GM12878 (cell line): Measurements from ENCODE around the gene TMEM121B. TPM values are rescaled to one million over a fixed set of nuclear protein-coding genes. Genes with fewer than 3 reads are reported as not detected.

Experiments
- ATAC-seq: fragments of 200-7000 bp; cut with Tn5 transposase; 3 replicates; pipeline ENCODE4 v1.9.1; 2020; ENCODE audit warnings: mild to moderate bottlenecking, moderate library complexity
- BruUV-seq: library from RNA; stranded (reverse); fragments of 400-500 nt; replicated peaks from 2 replicates; lab custom pipeline; 2021; lab: Mats Ljungman, UMichigan
- CTCF ChIA-PET: fragments of 300-600 bp; sonication (Branson Sonifier 250); formaldehyde crosslinking; extraction: SDS; loops from one replicate; lab custom pipeline; 2021; ENCODE audit warnings: inconsistent platforms; lab: Yijun Ruan, JAX
- POLR2A ChIA-PET: fragments of 350-600 bp; formaldehyde crosslinking; extraction: SDS; loops from one replicate; lab custom pipeline; 2021; ENCODE audit warnings: inconsistent platforms; lab: Charles Lee
- RAD21 ChIA-PET: fragments of 300-600 bp; sonication (Branson Sonifier 250); formaldehyde crosslinking; loops from one replicate; lab custom pipeline; 2023; ENCODE audit warnings: antibody characterized with exemption; ENCODE audit not compliant: unreplicated experiment; lab: Charles Lee
- SMC1A ChIA-PET: fragments of 300-600 bp; sonication (Branson Sonifier 250); formaldehyde crosslinking; loops from one replicate; lab custom pipeline; 2023; ENCODE audit not compliant: unreplicated experiment, uncharacterized antibody; lab: Charles Lee
- DNase-seq: peaks from one replicate; pipeline ENCODE4 v3.0.0-alpha.2; 2011; ENCODE audit warnings: low read depth, low spot score
- FAIRE-seq: peaks from 3 replicates; lab custom pipeline; 2011; peaks lifted over from hg19 to GRCh38; lab: Jason Lieb, UNC
- H2AFZ ChIP-seq: 2 replicates; pipeline ENCODE4 v1.6.0; 2011; ENCODE audit warnings: low read depth, low read length, control low read depth; ENCODE audit not compliant: control insufficient read depth
- H3K27ac ChIP-seq: 2 replicates; pipeline ENCODE4 v1.5.1; 2011; ENCODE audit warnings: control low read depth; ENCODE audit not compliant: control insufficient read depth, insufficient read depth
- H3K27me3 ChIP-seq, 2 experiments: replicated peaks in 1 of 2; 2 replicates each; pipeline versions ENCODE4 v1.6.0 to v1.6.1; 2011; ENCODE audit warnings: low read length in 1 of 2; ENCODE audit not compliant: control insufficient read depth in 2 of 2, insufficient read depth in 2 of 2
- H3K36me3 ChIP-seq, 2 experiments: 2 replicates each; pipeline ENCODE4 v1.5.1; 2011; ENCODE audit warnings: low read length in 1 of 2; ENCODE audit not compliant: control insufficient read depth in 2 of 2, insufficient read depth in 2 of 2
- H3K4me1 ChIP-seq: 2 replicates; pipeline ENCODE4 v1.6.1; 2011; ENCODE audit warnings: mild to moderate bottlenecking, low read length, moderate library complexity, mixed read lengths; ENCODE audit not compliant: control insufficient read depth, insufficient read depth
- H3K4me2 ChIP-seq: 2 replicates; pipeline ENCODE4 v1.6.0; 2011; ENCODE audit warnings: control low read depth; ENCODE audit not compliant: control insufficient read depth, insufficient read depth
- H3K4me3 ChIP-seq: fragments of 200-600 bp; sonication (generic); 2 replicates; pipeline ENCODE4 v1.5.1; 2016
- H3K79me2 ChIP-seq: 2 replicates; pipeline ENCODE4 v1.6.0; 2011; ENCODE audit warnings: low read length; ENCODE audit not compliant: control insufficient read depth, insufficient read depth
- H3K9ac ChIP-seq: 2 replicates; pipeline ENCODE4 v1.8.0; 2011; ENCODE audit warnings: low read length, control low read depth, mixed read lengths; ENCODE audit not compliant: control insufficient read depth, insufficient read depth
- H3K9me3 ChIP-seq: replicated peaks from 3 replicates; pipeline ENCODE4 v1.5.1; 2011; ENCODE audit warnings: mild to moderate bottlenecking, low read length; ENCODE audit not compliant: control insufficient read depth, insufficient read depth
- H4K20me1 ChIP-seq: 2 replicates; pipeline ENCODE4 v1.6.0; 2011; ENCODE audit not compliant: control insufficient read depth, insufficient read depth
- ATF7 ChIP-seq: fragments of 450-650 bp; IDR thresholded peaks from 2 replicates; pipeline ENCODE4 v1.6.1; 2016; ENCODE audit warnings: low read depth, mild to moderate bottlenecking
- RBBP5 ChIP-seq: fragments of 200-600 bp; sonication (generic); conservative IDR thresholded peaks from 2 replicates; pipeline ENCODE4 v1.6.1; 2016
- ZBTB4 ChIP-seq: fragments of 450-650 bp; formaldehyde crosslinking; IDR thresholded peaks from 2 replicates; pipeline ENCODE4 v1.4.0; 2022; ENCODE audit warnings: mild to moderate bottlenecking, moderate library complexity
- WGBS: methylation state at CpG from one replicate; pipeline ENCODE4 v1.1.6; 2016; ENCODE audit warnings: low lambda C conversion rate; ENCODE audit not compliant: insufficient replicate concordance, insufficient coverage; ENCODE audit errors: missing lambda C conversion rate; 5-methylcytosine and 5-hydroxymethylcytosine counted together
- in situ Hi-C: fragments of 300-500 bp; cut with MboI; formaldehyde crosslinking; loops from 9 replicates; pipeline ENCODE4 v1.14.3; 2018; ENCODE audit warnings: mixed read lengths
- intact Hi-C: fragments of 100-400 bp; cut with micrococcal nuclease; formaldehyde crosslinking; loops from one replicate; pipeline ENCODE4 v1.14.2; 2022; ENCODE audit not compliant: unreplicated experiment
- polyA plus RNA-seq, 11 experiments: library from polyadenylated mRNA; depleted of rRNA in 4 of 11; unstranded in 6 of 11; stranded (reverse) in 5 of 11; fragments of >200 nt; fragmentation: Nextera tagmentation in 4 of 11; fragmentation: Illumina TruSeq in 1 of 11; extraction: Ambion mirVana in 4 of 11; extraction: Trizol in 1 of 11; gene quantifications; 1 replicate in 1 of 11; 2 replicates in 10 of 11; pipeline versions ENCODE4 v1.2.1 to v1.2.3, GENCODE V29; 2011 to 2016; ENCODE audit warnings: inconsistent platforms in 2 of 11, missing spikeins in 2 of 11, low read depth in 1 of 11
- total RNA-seq, 4 experiments: library from RNA; depleted of rRNA in 3 of 4; stranded (reverse); fragments of >200 nt in 3 of 4; fragmentation: Illumina TruSeq in 1 of 4; extraction: Trizol in 1 of 4; gene quantifications; 2 replicates each; pipeline versions ENCODE4 v1.2.1 to v1.2.3, GENCODE V29; 2013 to 2021
- TF ChIP-seq, protein P1 (sequence below): IDR thresholded peaks from 2 replicates; pipeline ENCODE4 v1.6.1; 2011; ENCODE audit warnings: low read depth, mild to moderate bottlenecking, low read length, moderate library complexity, borderline replicate concordance; ENCODE audit errors: extremely low read depth

The TMEM121B gene
- total and polyA plus RNA-seq, 10 of the 15 experiments (the other 5 are each of a cell fraction or from before 2014, with no cell fraction given) = 0.02 to 0.10 (median 0.06) TPM; not detected in 5

DNA sequence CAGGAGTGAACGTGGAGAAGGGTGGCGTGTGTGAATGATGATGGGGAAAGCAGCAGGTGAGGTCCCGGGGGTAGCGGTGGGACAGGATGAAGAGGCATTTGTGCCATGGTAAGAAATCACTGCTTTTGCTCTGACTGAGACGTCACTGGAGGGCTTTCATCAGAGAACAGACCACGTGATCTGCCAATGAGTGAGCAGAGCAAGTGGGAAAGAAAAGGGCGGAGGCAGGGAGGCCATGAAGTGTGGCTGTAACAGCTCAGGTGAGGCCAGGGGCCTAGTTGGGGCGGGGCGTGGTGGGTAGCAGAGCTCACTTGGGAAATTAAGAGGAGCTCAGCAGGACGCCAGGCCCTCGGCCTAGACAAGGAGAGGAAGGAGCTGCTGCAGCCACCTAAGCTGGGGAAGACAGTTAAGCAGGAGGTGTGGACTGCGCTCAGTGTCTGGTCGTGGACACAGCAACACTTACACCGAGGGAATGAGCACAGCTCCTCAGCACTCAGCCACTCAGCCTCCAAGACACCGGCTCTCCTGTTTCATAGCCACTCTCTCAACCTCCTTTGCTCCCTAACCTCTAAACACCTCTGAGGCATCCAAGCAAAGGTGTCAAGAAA lies 14.1 kb upstream of the TMEM121B start:
- in situ Hi-C loops = no loop called here
- H3K9ac ChIP-seq = no peak overlapping the region
- H4K20me1 ChIP-seq = no peaks in the 10 kb centered on the region
- ChIA-PET POLR2A (no interaction called here), RAD21 (no interaction called here), CTCF (no interaction called here), SMC1A (no interaction called here)
- no peaks in the 10 kb centered on the region for H3K9me3 ChIP-seq
- FAIRE-seq = no peak
- no peak for DNase-seq
- intact Hi-C loops = no loop called here
- H3K27ac ChIP-seq = no peak overlapping the region
- no peaks in the 10 kb centered on the region for H3K27me3 ChIP-seq
- no peak for ATAC-seq
- WGBS = 87% methylated on average over 15 of the region's 15 CpGs
- H3K4me3 ChIP-seq = no peak overlapping the region
- peaks cover 0 to 10% of the 10 kb centered on the region in 2 experiments; a peak in 3 of 4 replicates for H3K36me3 ChIP-seq
- no peaks in the 10 kb centered on the region for H3K79me2 ChIP-seq
- TF ChIP-seq ZBTB4 (CRISPR knock-in tag) = no peak
- TF ChIP-seq RBBP5 = no peak
- TF ChIP-seq, protein P1, sequence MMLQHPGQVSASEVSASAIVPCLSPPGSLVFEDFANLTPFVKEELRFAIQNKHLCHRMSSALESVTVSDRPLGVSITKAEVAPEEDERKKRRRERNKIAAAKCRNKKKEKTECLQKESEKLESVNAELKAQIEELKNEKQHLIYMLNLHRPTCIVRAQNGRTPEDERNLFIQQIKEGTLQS = no peak
- no peak for TF ChIP-seq ATF7
- no peak overlapping the region for H2AFZ ChIP-seq
- H3K4me2 ChIP-seq = no peak overlapping the region
- BruUV-seq = no TSS peak
- H3K4me1 ChIP-seq = no peaks in the 10 kb centered on the region
